Karpas-422 (cell line): ENCODE data around the gene THSD4. TPM values are rescaled to one million over a fixed set of nuclear protein-coding genes. Genes with fewer than 3 reads are reported as not detected.

Experiments used
- DNase-seq: peaks from one replicate; pipeline ENCODE4 v3.0.0-alpha.2; 2015
- H2AFZ ChIP-seq: fragments of 200-600 bp; sonication (generic); 2 replicates; pipeline ENCODE4 v1.6.1; 2014; ENCODE audit warnings: antibody characterized with exemption, low read length, mixed read lengths
- H3K27ac ChIP-seq: fragments of 200-600 bp; sonication (generic); 2 replicates; pipeline ENCODE4 v1.5.1; 2014; ENCODE audit warnings: mild to moderate bottlenecking, low read length, moderate library complexity
- H3K27me3 ChIP-seq: fragments of 200-600 bp; sonication (generic); 2 replicates; pipeline ENCODE4 v1.6.1; 2014; ENCODE audit warnings: low read length, mixed read lengths
- H3K36me3 ChIP-seq: fragments of 200-600 bp; sonication (generic); 2 replicates; pipeline ENCODE4 v1.6.1; 2014; ENCODE audit warnings: low read length, mixed read lengths; ENCODE audit not compliant: insufficient read depth
- H3K4me1 ChIP-seq: fragments of 200-600 bp; sonication (generic); 2 replicates; pipeline ENCODE4 v1.6.1; 2014; ENCODE audit warnings: mild to moderate bottlenecking, low read length, mixed read lengths
- H3K4me2 ChIP-seq: fragments of 200-600 bp; sonication (generic); 2 replicates; pipeline ENCODE4 v1.6.1; 2014; ENCODE audit warnings: low read length, low read depth, mild to moderate bottlenecking; ENCODE audit not compliant: poor library complexity, severe bottlenecking
- H3K4me3 ChIP-seq: fragments of 200-600 bp; sonication (generic); 2 replicates; pipeline ENCODE4 v1.5.1; 2014; ENCODE audit warnings: mild to moderate bottlenecking, antibody characterized with exemption, low read length, mixed read lengths
- H3K79me2 ChIP-seq: fragments of 200-600 bp; sonication (generic); 2 replicates; pipeline ENCODE4 v1.6.1; 2014; ENCODE audit warnings: mild to moderate bottlenecking, low read length, mixed read lengths
- H3K9ac ChIP-seq: fragments of 200-600 bp; sonication (generic); 2 replicates; pipeline ENCODE4 v1.6.0; 2014; ENCODE audit warnings: low read length
- H3K9me2 ChIP-seq: fragments of 200-600 bp; sonication (generic), shearing (Covaris generic); replicated peaks from 2 replicates; pipeline ENCODE4 v1.6.0; 2014; ENCODE audit warnings: mild to moderate bottlenecking, low read length, moderate library complexity; ENCODE audit not compliant: insufficient read depth
- H3K9me3 ChIP-seq: fragments of 300-700, 200-600 bp; sonication (generic); 2 replicates; pipeline ENCODE4 v1.6.1; 2014; ENCODE audit warnings: low read length, mixed read lengths
- H4K20me1 ChIP-seq: fragments of 200-600 bp; sonication (generic); 2 replicates; pipeline ENCODE4 v1.6.1; 2014; ENCODE audit warnings: mild to moderate bottlenecking, antibody characterized with exemption, low read length, low read depth; ENCODE audit not compliant: insufficient read depth
- total RNA-seq: library from RNA; depleted of rRNA; stranded (reverse); fragments of >200 nt; shearing (Covaris generic); gene quantifications from 2 replicates; pipeline ENCODE4 v1.2.3, GENCODE V29; 2014; ENCODE audit warnings: low replicate concordance

The THSD4 gene
- total RNA-seq, 1 experiment from 2014 or later: 0.11 TPM

DNA sequence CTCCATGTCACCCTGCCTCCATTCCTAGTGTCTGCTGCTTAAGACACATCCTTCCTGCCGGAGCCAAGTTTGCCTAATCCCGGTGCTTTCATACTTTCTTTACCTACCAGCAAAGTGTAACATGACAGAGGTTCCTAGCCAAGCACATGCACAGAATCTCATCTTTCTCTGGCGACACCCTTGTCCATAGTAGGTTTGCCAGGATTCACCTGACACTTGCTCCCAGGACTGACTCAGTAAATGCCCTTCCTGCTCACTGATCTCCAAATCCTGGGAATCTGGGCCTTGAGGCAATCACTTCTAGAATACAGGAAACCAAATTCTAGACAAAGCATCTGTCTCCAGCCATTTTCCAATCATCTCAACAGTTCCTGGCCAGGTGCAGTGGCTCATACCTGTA, 684.9 kb downstream of the THSD4 start:
- no peaks in the 10 kb centered on the region for H3K9me2 ChIP-seq
- no peaks in the 10 kb centered on the region for H3K9me3 ChIP-seq
- H3K4me2 ChIP-seq: no peak overlapping the region
- H3K36me3 ChIP-seq: no peaks in the 10 kb centered on the region
- DNase-seq: no peak
- H3K27me3 ChIP-seq: no peaks in the 10 kb centered on the region
- H3K4me3 ChIP-seq: no peak overlapping the region
- H4K20me1 ChIP-seq: no peaks in the 10 kb centered on the region
- no peak overlapping the region for H3K9ac ChIP-seq
- no peaks in the 10 kb centered on the region for H3K79me2 ChIP-seq
- no peak overlapping the region for H2AFZ ChIP-seq
- H3K27ac ChIP-seq: no peak overlapping the region
- H3K4me1 ChIP-seq: peaks cover 15% of the 10 kb centered on the region

DNA sequence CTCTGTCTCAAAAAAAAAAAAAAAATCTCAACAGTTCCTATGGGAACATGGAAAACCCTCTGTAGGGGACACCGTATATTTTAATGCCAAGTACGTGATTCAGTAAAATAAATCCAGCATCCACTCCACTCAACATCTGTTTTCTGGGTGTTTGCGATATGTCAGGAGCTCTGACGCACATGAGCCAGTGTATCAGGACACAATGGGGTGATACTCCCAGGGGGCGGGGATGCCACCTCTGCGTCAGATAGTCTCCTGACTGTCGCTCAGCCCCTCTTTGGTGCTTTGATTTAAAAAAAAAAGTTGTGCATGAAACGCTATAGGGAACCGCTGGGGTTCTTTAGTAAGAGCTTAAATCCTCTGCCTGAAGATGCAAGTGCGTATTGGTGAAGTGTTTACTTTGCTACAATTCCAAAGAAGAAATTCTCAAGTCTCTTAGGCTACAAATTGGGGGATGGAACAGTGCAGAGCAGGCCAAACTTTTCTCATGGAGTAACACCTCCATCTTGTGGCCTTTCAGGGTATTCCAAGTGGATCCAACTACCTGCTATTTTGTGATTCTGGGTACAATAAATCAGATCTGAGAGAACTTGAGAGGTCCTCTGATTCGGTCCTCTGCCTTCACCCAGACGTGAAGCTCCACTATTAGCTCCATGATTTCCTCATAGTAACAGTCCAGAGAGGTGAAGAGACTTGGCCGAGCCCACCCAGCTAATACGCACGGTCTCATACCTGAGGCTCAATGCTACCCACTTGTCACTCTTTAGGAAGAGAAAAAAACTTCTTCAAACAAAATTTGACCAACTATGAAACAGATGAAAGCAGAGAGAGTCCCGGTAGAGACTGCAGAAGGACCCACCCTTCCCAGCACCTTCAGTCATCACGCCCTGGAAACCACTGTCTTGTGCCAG, 685.8 kb downstream of the THSD4 start:
- Histone ChIP-seq H3K79me2 (no peaks in the 10 kb centered on the region), H3K4me3 (no peak overlapping the region), H3K4me1 (peaks cover 24% of the 10 kb centered on the region), H3K27me3 (no peaks in the 10 kb centered on the region), H3K36me3 (no peaks in the 10 kb centered on the region), H3K4me2 (no peak overlapping the region), H4K20me1 (no peaks in the 10 kb centered on the region), H3K27ac (no peak overlapping the region), H3K9ac (no peak overlapping the region), H2AFZ (no peak overlapping the region), H3K9me3 (no peaks in the 10 kb centered on the region), H3K9me2 (no peaks in the 10 kb centered on the region)
- DNase-seq: peak; percentile 79

DNA sequence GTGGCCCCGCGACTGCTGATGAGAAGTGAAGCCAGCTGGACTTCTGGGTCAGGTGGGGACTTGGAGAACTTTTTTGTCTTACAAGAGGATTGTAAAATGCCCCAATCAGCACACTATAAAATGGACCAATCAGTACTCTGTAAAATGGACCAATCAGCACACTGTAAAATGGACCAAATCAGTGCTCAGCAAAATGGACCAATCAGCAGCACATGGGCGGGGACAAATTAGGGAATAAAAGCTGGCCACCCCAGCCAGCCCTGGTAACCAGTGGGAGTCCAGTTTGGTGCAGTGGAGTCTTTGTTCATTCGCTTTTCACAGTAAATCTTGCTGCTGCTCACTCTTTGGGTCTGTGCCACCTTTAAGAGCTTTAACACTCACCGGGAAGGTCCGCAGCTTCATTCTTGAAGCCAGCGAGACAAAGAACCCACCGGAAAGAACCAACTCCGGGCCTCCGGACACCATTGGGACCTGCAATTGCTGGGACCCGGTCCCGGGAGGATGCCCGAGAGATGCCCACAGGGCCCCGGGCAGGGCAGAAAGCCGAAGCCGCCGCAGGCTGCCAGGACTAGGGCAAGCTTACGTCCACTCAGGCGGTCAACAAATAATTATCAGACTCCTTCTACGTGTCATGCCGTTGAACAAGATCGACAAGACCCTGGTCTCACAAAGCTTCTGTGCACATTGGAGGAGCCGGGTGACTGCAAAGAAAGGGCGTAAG, 686.8 kb downstream of the THSD4 start:
- Histone ChIP-seq H4K20me1 (no peaks in the 10 kb centered on the region), H3K79me2 (no peaks in the 10 kb centered on the region), H3K36me3 (no peaks in the 10 kb centered on the region), H3K4me2 (no peak overlapping the region), H2AFZ (no peak overlapping the region), H3K9ac (no peak overlapping the region), H3K4me1 (peaks cover 34% of the 10 kb centered on the region), H3K27ac (no peak overlapping the region), H3K27me3 (no peaks in the 10 kb centered on the region), H3K9me2 (no peaks in the 10 kb centered on the region), H3K9me3 (no peaks in the 10 kb centered on the region), H3K4me3 (no peak overlapping the region)
- DNase-seq: peak; percentile 54

DNA sequence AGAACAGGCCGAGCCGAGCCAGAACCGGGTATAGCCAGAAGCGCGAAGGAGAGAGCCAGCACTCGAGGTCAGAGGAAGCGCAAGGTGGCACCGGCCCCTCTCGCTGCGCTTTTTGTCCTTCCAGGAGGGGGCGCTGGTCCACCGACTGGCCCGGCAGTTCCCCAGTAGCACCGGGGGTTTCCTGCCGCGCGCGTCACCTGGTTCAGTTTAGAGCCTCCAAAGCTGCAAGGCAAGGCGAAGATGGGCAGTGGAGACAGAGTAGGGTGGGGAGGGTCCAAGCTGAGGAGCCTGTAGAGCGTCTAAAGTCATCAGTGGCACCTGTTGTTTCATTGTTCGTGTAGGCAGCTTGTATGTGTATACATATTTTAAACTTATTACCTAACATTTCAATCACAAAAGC, 687.5 kb downstream of the THSD4 start:
- Histone ChIP-seq H3K4me1 (peaks cover 41% of the 10 kb centered on the region), H3K36me3 (no peaks in the 10 kb centered on the region), H3K4me3 (no peak overlapping the region), H3K9me3 (no peaks in the 10 kb centered on the region), H3K9me2 (no peaks in the 10 kb centered on the region), H3K27me3 (no peaks in the 10 kb centered on the region), H3K4me2 (no peak overlapping the region), H2AFZ (no peak overlapping the region), H3K27ac (no peak overlapping the region), H3K9ac (no peak overlapping the region), H4K20me1 (no peaks in the 10 kb centered on the region), H3K79me2 (no peaks in the 10 kb centered on the region)
- peak; percentile 39 for DNase-seq

DNA sequence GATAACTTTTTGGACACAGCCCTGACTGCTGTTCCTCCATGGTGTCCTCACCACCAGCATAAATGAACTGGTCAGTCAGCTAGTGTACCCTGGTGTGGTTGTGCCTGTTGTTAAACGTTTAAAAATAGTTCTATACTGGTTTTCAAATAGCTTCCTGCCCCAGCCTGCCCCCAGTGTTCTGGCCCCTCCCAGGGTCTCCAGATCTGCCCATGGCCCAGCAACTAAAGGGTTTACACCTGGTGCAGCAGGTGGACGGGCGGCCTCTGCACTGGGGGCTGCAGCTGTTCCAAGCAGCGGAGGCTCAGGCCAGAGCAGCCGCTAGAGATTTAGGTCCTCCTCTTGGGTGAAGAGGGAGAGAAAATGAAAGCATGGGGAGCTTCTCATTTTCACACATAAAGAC, 689.0 kb downstream of the THSD4 start:
- H3K9me3 ChIP-seq: no peaks in the 10 kb centered on the region
- no peaks in the 10 kb centered on the region for H4K20me1 ChIP-seq
- no peak overlapping the region for H2AFZ ChIP-seq
- DNase-seq: peak; percentile 66
- peak overlapping the region; percentile 35; the same call in 1 of the 2 replicates for H3K4me3 ChIP-seq
- H3K9ac ChIP-seq: peak overlapping the region; percentile 47; the same call in 1 of the 2 replicates
- peak overlapping the region; percentile 83 for H3K27ac ChIP-seq
- peaks cover 47% of the 10 kb centered on the region for H3K4me1 ChIP-seq
- H3K9me2 ChIP-seq: no peaks in the 10 kb centered on the region
- H3K36me3 ChIP-seq: no peaks in the 10 kb centered on the region
- H3K4me2 ChIP-seq: peak overlapping the region; percentile 72
- no peaks in the 10 kb centered on the region for H3K79me2 ChIP-seq
- no peaks in the 10 kb centered on the region for H3K27me3 ChIP-seq

DNA sequence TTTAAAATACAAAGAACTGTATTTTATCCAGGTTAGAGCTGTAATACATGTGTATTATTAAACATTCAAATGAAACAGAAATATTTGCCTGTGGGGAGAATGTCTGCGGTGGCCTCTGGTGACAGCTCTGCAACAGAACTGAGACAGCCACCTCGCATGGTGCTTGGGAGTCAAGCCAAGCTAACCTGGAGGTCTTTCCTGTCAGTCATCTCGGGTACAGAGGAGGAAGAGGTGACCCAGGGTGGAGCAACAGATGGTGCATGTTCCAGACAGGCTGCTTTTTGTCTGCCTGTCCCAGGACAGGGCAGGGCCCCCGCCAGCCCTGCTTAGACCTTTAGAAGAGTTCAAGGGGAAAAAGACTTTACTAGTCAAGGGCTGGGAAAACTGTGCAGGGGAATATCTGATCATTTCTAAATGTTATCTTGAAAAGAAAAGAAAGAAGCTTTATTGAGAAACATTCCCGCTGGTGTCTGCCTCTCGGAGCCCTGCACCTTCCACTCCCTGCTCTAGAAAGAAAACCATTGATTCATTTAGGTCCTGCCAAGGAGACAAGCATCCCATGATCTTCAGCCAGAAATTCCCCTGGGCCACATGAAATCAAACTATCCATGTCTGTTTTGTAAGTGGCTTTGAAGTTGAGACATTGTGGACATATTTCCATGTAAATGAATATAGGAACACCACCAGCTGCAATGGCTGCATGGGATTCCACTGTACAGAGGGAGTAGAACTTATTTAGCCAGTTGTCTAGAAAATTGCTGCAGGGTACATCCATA, 689.6 kb downstream of the THSD4 start:
- Histone ChIP-seq H4K20me1 (no peaks in the 10 kb centered on the region), H3K79me2 (no peaks in the 10 kb centered on the region), H3K4me3 (peak overlapping the region; percentile 35; the same call in 1 of the 2 replicates), H3K27ac (peak overlapping the region; percentile 83), H3K9me2 (no peaks in the 10 kb centered on the region), H3K27me3 (no peaks in the 10 kb centered on the region), H3K4me1 (peaks cover 47% of the 10 kb centered on the region), H2AFZ (no peak overlapping the region), H3K9ac (peak overlapping the region; percentile 42), H3K36me3 (no peaks in the 10 kb centered on the region), H3K4me2 (peak overlapping the region; percentile 72), H3K9me3 (no peaks in the 10 kb centered on the region)
- peak; percentile 78 for DNase-seq

DNA sequence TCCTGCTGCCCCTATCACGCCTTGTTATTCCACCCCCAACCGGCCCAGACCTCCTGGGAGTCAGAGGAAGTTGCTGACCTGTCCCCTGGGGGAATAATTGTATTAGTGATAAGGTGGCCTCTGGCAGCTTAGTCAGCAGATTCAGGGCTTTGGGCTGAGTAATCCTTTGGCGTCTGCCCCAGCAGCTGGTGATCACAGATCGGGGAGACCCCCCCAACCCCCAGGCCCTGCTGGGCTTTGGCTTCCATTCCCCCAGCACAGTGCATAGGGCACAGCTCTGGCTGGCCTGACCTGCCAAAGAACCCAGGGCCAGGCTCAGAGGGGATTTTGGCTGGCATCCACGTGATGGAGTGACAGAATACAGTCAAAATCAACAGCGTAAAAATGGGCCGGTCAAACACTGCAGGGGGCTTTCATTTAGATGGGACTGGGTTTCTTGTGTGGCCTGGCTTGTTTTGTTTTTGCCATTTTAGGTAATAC, 691.2 kb downstream of the THSD4 start:
- no peak for DNase-seq
- H3K4me2 ChIP-seq: peak overlapping the region; percentile 37

More for the DNA sequence above, 691.2 kb downstream of the THSD4 start:
- Histone ChIP-seq H3K27me3 (no peaks in the 10 kb centered on the region), H3K9me3 (no peaks in the 10 kb centered on the region), H3K4me1 (peaks cover 47% of the 10 kb centered on the region), H4K20me1 (no peaks in the 10 kb centered on the region), H3K9ac (peak overlapping the region; percentile 22; the same call in 1 of the 2 replicates), H3K27ac (peak overlapping the region; percentile 34; the same call in 1 of the 2 replicates), H2AFZ (no peak overlapping the region), H3K9me2 (no peaks in the 10 kb centered on the region), H3K36me3 (no peaks in the 10 kb centered on the region), H3K79me2 (no peaks in the 10 kb centered on the region), H3K4me3 (no peak overlapping the region)
